Measurements from ENCODE around the gene ZBTB3. TPM values are rescaled to one million over a fixed set of nuclear protein-coding genes. Genes with fewer than 3 reads are reported as not detected.
A peak's percentile ranks its signal among the peaks of the same experiment; 100 is the strongest.

ZBTB3 gene
- total and polyA plus RNA-seq, 4 donors, result 1.5 to 6.4 (median 4.2) TPM

DNA sequence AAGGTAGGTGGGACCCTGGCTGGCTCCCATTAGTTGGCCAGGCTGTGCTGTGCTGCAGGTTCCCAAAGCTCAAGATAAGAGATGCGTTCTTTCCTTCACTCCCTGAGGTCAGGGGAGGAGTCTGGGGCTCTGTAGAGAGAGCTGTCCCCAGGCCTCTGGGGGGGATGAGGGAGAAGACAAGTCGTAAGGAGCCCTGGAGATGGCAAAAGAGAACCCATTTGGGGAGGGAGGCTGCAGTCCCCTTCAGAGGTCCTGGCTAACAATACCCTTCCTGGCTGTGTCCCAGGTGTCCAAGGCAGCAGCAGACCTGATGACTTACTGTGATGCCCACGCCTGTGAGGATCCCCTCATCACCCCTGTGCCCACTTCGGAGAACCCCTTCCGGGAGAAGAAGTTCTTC, 45.6 kb downstream of the ZBTB3 start (continued):
- TF ChIP-seq HNF4G (IDR thresholded peaks at IDR 0.05), result no peak

DNA sequence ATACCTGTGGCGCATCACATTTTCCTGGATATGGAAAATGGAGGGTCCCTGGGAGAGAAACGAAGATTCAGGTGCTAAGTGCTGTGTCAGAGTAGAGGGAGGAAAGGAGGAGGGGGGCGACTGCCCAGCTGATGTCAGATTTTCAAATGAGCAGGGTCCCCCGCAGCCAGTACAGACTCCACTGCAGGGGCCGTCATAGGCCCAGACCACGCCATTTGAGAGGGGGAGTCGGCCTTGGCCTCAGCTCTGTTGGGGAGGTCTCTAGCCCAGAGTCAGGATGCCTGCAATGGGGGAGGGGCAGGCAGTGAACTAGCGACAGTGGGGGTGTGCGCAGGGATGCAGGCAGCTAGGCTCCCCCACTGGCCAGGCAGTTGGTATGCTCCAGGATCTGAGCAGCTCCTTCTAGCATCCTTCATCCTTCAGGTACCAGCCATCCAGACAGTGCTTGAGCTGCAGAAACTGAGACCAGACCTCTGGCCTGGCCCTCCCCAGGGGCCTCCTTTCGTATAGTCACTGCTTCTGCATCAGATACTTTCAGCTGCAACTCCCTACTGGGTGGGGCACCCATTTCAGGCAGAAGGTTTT, 46.6 kb downstream of the ZBTB3 start, which contains the start of the genes BSCL2 and GNG3:
TSS of gene BSCL2 (minus strand) at position 148 of the 585 bp plus-strand sequence. CDS start 229 bp downstream, outside the sequence.
TSS of gene GNG3 (plus strand) at position 400 of the 585 bp plus-strand sequence. CDS start 620 bp downstream, outside the sequence.
- Histone ChIP-seq H3K9me3 (ENCODE audit: control insufficient read depth in 4 of 4, low read length in 3 of 4) (no peaks in the 10 kb centered on the region), H3K36me3 (ENCODE audit: control insufficient read depth in 4 of 4, insufficient read depth in 3 of 4, low read depth in 1 of 4, low read length in 3 of 4) (peaks cover 0 to 4% (median 1%) of the 10 kb centered on the region in 4 donors), H3K27ac (ENCODE audit: low read depth in 1 of 2, low read length in 2 of 2) (peak within 1 kb of the TSS; percentile 79 to 80), H3K9ac (ENCODE audit: low read depth in 1 of 2, low read length in 2 of 2) (peak within 1 kb of the TSS; percentile 37 to 50), H3K4me1 (ENCODE audit: control insufficient read depth in 4 of 4, insufficient read depth in 4 of 4, low read length in 3 of 4) (peaks cover 15 to 48% (median 38%) of the 10 kb centered on the region in 4 donors), H3K4me3 (ENCODE audit: low read depth in 1 of 3, low read length in 3 of 3) (peak within 1 kb of the TSS; percentile 66 to 77 (median 72)), H3K27me3 (ENCODE audit: control insufficient read depth in 4 of 4, insufficient read depth in 4 of 4, low read length in 3 of 4) (no peaks in the 10 kb centered on the region)
- peak; percentile 39 for DNase-seq (ENCODE audit: low spot score)
- TF ChIP-seq SP1 (IDR thresholded peaks at IDR 0.05) (no peak), FOXA2 (IDR thresholded peaks at IDR 0.05) (no peak), GABPA (IDR thresholded peaks at IDR 0.05 in 1 of 2, conservative IDR thresholded peaks at IDR 0.05 in 1 of 2) (no peak), EGR1 (IDR thresholded peaks at IDR 0.05; ENCODE audit: low read depth in 2 of 2) (no peak), CTCF (IDR thresholded peaks at IDR 0.05; ENCODE audit: low read depth, low read length, missing input control) (no peak), ATF3 (IDR thresholded peaks at IDR 0.05) (no peak), MAX (IDR thresholded peaks at IDR 0.05) (no peak), JUND (IDR thresholded peaks at IDR 0.05) (no peak), TAF1 (conservative IDR thresholded peaks at IDR 0.05) (no peak), FOXA1 (IDR thresholded peaks at IDR 0.05) (no peak), YY1 (IDR thresholded peaks at IDR 0.05) (no peak)
- TF ChIP-seq, protein P1, sequence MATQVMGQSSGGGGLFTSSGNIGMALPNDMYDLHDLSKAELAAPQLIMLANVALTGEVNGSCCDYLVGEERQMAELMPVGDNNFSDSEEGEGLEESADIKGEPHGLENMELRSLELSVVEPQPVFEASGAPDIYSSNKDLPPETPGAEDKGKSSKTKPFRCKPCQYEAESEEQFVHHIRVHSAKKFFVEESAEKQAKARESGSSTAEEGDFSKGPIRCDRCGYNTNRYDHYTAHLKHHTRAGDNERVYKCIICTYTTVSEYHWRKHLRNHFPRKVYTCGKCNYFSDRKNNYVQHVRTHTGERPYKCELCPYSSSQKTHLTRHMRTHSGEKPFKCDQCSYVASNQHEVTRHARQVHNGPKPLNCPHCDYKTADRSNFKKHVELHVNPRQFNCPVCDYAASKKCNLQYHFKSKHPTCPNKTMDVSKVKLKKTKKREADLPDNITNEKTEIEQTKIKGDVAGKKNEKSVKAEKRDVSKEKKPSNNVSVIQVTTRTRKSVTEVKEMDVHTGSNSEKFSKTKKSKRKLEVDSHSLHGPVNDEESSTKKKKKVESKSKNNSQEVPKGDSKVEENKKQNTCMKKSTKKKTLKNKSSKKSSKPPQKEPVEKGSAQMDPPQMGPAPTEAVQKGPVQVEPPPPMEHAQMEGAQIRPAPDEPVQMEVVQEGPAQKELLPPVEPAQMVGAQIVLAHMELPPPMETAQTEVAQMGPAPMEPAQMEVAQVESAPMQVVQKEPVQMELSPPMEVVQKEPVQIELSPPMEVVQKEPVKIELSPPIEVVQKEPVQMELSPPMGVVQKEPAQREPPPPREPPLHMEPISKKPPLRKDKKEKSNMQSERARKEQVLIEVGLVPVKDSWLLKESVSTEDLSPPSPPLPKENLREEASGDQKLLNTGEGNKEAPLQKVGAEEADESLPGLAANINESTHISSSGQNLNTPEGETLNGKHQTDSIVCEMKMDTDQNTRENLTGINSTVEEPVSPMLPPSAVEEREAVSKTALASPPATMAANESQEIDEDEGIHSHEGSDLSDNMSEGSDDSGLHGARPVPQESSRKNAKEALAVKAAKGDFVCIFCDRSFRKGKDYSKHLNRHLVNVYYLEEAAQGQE (IDR thresholded peaks at IDR 0.05), result no peak
- WGBS, result 85% methylated on average over 10 of the region's 10 CpGs

DNA sequence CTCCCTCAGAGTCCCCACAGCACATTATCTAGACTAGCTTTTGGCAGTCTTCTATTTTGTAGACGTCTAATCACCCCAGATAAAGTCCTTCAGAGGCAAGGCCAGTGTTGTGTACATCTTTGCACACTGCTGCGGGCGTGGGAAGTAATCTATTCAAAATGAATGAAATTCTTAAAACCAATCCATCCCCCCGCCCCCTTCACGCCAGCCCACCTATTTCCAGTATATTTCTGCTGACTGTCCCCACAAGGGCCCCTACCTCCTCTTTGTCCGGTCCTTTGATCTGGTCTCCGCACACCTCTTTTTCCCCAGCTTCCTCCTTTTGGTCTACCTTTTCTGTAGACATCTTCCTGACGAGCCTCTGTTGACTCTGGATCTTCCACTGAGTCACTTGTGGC, 47.1 kb downstream of the ZBTB3 start:
- Histone ChIP-seq H3K9ac (ENCODE audit: low read depth in 1 of 2, low read length in 2 of 2) (peak overlapping the region; percentile 37 to 50), H3K27ac (ENCODE audit: low read depth in 1 of 2, low read length in 2 of 2) (peak overlapping the region; percentile 79 to 80), H3K9me3 (ENCODE audit: control insufficient read depth in 4 of 4, low read length in 3 of 4) (no peaks in the 10 kb centered on the region), H3K4me3 (ENCODE audit: low read depth in 1 of 3, low read length in 3 of 3) (peak overlapping the region; percentile 66 to 77 (median 72)), H3K27me3 (ENCODE audit: control insufficient read depth in 4 of 4, insufficient read depth in 4 of 4, low read length in 3 of 4) (no peaks in the 10 kb centered on the region), H3K36me3 (ENCODE audit: control insufficient read depth in 4 of 4, insufficient read depth in 3 of 4, low read depth in 1 of 4, low read length in 3 of 4) (peaks cover 0 to 4% (median 1%) of the 10 kb centered on the region in 4 donors), H3K4me1 (ENCODE audit: control insufficient read depth in 4 of 4, insufficient read depth in 4 of 4, low read length in 3 of 4) (peaks cover 14 to 44% (median 35%) of the 10 kb centered on the region in 4 donors)
- WGBS, result 82% methylated on average over 8 of the region's 8 CpGs
- TF ChIP-seq, protein P2, sequence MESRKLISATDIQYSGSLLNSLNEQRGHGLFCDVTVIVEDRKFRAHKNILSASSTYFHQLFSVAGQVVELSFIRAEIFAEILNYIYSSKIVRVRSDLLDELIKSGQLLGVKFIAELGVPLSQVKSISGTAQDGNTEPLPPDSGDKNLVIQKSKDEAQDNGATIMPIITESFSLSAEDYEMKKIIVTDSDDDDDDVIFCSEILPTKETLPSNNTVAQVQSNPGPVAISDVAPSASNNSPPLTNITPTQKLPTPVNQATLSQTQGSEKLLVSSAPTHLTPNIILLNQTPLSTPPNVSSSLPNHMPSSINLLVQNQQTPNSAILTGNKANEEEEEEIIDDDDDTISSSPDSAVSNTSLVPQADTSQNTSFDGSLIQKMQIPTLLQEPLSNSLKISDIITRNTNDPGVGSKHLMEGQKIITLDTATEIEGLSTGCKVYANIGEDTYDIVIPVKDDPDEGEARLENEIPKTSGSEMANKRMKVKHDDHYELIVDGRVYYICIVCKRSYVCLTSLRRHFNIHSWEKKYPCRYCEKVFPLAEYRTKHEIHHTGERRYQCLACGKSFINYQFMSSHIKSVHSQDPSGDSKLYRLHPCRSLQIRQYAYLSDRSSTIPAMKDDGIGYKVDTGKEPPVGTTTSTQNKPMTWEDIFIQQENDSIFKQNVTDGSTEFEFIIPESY (IDR thresholded peaks at IDR 0.05), result no peak
- TF ChIP-seq FOXA2 (IDR thresholded peaks at IDR 0.05) (no peak), HNF4A (conservative IDR thresholded peaks at IDR 0.05) (no peak), YY1 (IDR thresholded peaks at IDR 0.05) (no peak)
- no peak for DNase-seq (ENCODE audit: low spot score)
